T-helper 17 cell (primary cell): ENCODE measurements around the gene HTR1D. TPM values are rescaled to one million over a fixed set of nuclear protein-coding genes. Genes with fewer than 3 reads are reported as not detected.

Experiments used
- ATAC-seq: fragments of 150-1000 bp; cut with Tn5 transposase; 2 replicates; pipeline ENCODE4 v1.10.0; 2021; ENCODE audit warnings: mild to moderate bottlenecking, moderate library complexity
- DNase-seq, 3 donors: peaks; one replicate each; pipeline versions ENCODE4 v3.0.0 to v3.0.0-alpha.2; 2020 to 2021
- H3K9me3 ChIP-seq: one replicate; pipeline ENCODE4 v1.7.0; 2013; ENCODE audit warnings: low read length, mild to moderate bottlenecking; ENCODE audit not compliant: control insufficient read depth, poor library complexity, severe bottlenecking
- H3K27ac Mint-ChIP-seq: one replicate; pipeline ENCODE4 v1.8.0; 2022; ENCODE audit warnings: mild to moderate bottlenecking, moderate library complexity, mixed read lengths
- H3K27me3 Mint-ChIP-seq: one replicate; pipeline ENCODE4 v1.8.0; 2022; ENCODE audit warnings: mixed read lengths
- H3K36me3 Mint-ChIP-seq: one replicate; pipeline ENCODE4 v1.8.0; 2022; ENCODE audit warnings: low read depth, mixed read lengths
- H3K4me1 Mint-ChIP-seq: one replicate; pipeline ENCODE4 v1.8.0; 2022; ENCODE audit warnings: mild to moderate bottlenecking, mixed read lengths
- H3K4me3 Mint-ChIP-seq: one replicate; pipeline ENCODE4 v1.8.0; 2022; ENCODE audit warnings: mild to moderate bottlenecking, moderate library complexity, mixed read lengths
- total RNA-seq, 4 donors: library from RNA in 2 of 4; stranded (reverse) in 2 of 4; gene quantifications; one replicate each; pipeline ENCODE4 v1.2.3 and lab custom pipeline; 2022 to 2026

HTR1D gene
- total RNA-seq, 2 donors from 2014 or later = not detected

- Mint-ChIP-seq H3K4me3 (no peak overlapping the region), H3K36me3 (no peaks in the 10 kb centered on the region), H3K27me3 (peaks cover 30% of the 10 kb centered on the region), H3K4me1 (peaks cover 8% of the 10 kb centered on the region), H3K27ac (no peak overlapping the region)
- ATAC-seq (no peak), DNase-seq (no peak)
- H3K9me3 ChIP-seq = no peaks in the 10 kb centered on the region
These were observed 28.8 kb downstream of the HTR1D start for GRCh38 chr1:23188434-23188884.

GRCh38 chr1:23187637-23188036 is 29.7 kb downstream of the HTR1D start:
- Mint-ChIP-seq H3K4me3 (no peak overlapping the region), H3K27me3 (peaks cover 23% of the 10 kb centered on the region), H3K4me1 (peaks cover 8% of the 10 kb centered on the region), H3K36me3 (no peaks in the 10 kb centered on the region), H3K27ac (no peak overlapping the region)
- ATAC-seq = no peak
- H3K9me3 ChIP-seq = no peaks in the 10 kb centered on the region
- no peak for DNase-seq

- Mint-ChIP-seq H3K27ac (no peak overlapping the region), H3K4me3 (no peak overlapping the region), H3K36me3 (no peaks in the 10 kb centered on the region), H3K27me3 (peaks cover 10% of the 10 kb centered on the region), H3K4me1 (peaks cover 8% of the 10 kb centered on the region)
- ATAC-seq (no peak), DNase-seq (no peak)
- no peaks in the 10 kb centered on the region for H3K9me3 ChIP-seq
These were observed 31.9 kb downstream of the HTR1D start for GRCh38 chr1:23185381-23185780.

- no peaks in the 10 kb centered on the region for H3K36me3 Mint-ChIP-seq
- H3K4me3 Mint-ChIP-seq = peak overlapping the region; percentile 67
- H3K4me1 Mint-ChIP-seq = peaks cover 8% of the 10 kb centered on the region
- no peaks in the 10 kb centered on the region for H3K9me3 ChIP-seq
- H3K27ac Mint-ChIP-seq = no peak overlapping the region
- peak; percentile 61 for ATAC-seq
- DNase-seq = peak; percentile 12 to 23 (median 19)
- H3K27me3 Mint-ChIP-seq = peaks cover 3% of the 10 kb centered on the region
These were observed 32.9 kb downstream of the HTR1D start for GRCh38 chr1:23184212-23184934.

GRCh38 chr1:23179862-23180261 is 37.4 kb downstream of the HTR1D start:
- no peak for ATAC-seq
- Mint-ChIP-seq H3K27me3 (peaks cover 17% of the 10 kb centered on the region), H3K36me3 (no peaks in the 10 kb centered on the region), H3K27ac (no peak overlapping the region), H3K4me3 (no peak overlapping the region), H3K4me1 (peaks cover 13% of the 10 kb centered on the region)
- no peaks in the 10 kb centered on the region for H3K9me3 ChIP-seq
- DNase-seq = no peak

- no peak overlapping the region for H3K27ac Mint-ChIP-seq
- H3K4me1 Mint-ChIP-seq = peaks cover 10% of the 10 kb centered on the region
- H3K27me3 Mint-ChIP-seq = peaks cover 17% of the 10 kb centered on the region
- H3K9me3 ChIP-seq = no peaks in the 10 kb centered on the region
- no peak for ATAC-seq
- H3K4me3 Mint-ChIP-seq = peak overlapping the region; percentile 59
- no peak for DNase-seq
- no peaks in the 10 kb centered on the region for H3K36me3 Mint-ChIP-seq
These were observed 38.4 kb downstream of the HTR1D start for GRCh38 chr1:23178950-23179349.

- Mint-ChIP-seq H3K27ac (no peak overlapping the region), H3K4me3 (peak overlapping the region; percentile 79)
These were observed 38.9 kb downstream of the HTR1D start for GRCh38 chr1:23178414-23178813.

GRCh38 chr1:23177438-23178380 is 39.6 kb downstream of the HTR1D start:
- no peak overlapping the region for H3K27ac Mint-ChIP-seq
- ATAC-seq = peak; percentile 87
- no peaks in the 10 kb centered on the region for H3K9me3 ChIP-seq
- H3K36me3 Mint-ChIP-seq = no peaks in the 10 kb centered on the region
- peak; percentile 16 to 39 (median 25) for DNase-seq
- H3K4me1 Mint-ChIP-seq = peaks cover 8% of the 10 kb centered on the region
- peaks cover 17% of the 10 kb centered on the region for H3K27me3 Mint-ChIP-seq
- H3K4me3 Mint-ChIP-seq = peak overlapping the region; percentile 79

More at GRCh38 chr1:23178414-23178813, 38.9 kb downstream of the HTR1D start:
- no peaks in the 10 kb centered on the region for H3K9me3 ChIP-seq
- DNase-seq = no peak
- peaks cover 8% of the 10 kb centered on the region for H3K4me1 Mint-ChIP-seq
- no peak for ATAC-seq
- peaks cover 17% of the 10 kb centered on the region for H3K27me3 Mint-ChIP-seq
- no peaks in the 10 kb centered on the region for H3K36me3 Mint-ChIP-seq

- no peak for ATAC-seq
- H3K27me3 Mint-ChIP-seq = peaks cover 17% of the 10 kb centered on the region
These were observed 40.3 kb downstream of the HTR1D start for GRCh38 chr1:23177031-23177430.

GRCh38 chr1:23174426-23175110 is 42.7 kb downstream of the HTR1D start:
- no peaks in the 10 kb centered on the region for H3K9me3 ChIP-seq
- Mint-ChIP-seq H3K27me3 (peaks cover 16% of the 10 kb centered on the region), H3K27ac (no peak overlapping the region), H3K4me1 (peaks cover 8% of the 10 kb centered on the region), H3K4me3 (no peak overlapping the region), H3K36me3 (no peaks in the 10 kb centered on the region)
- DNase-seq = no peak
- ATAC-seq = no peak

More at GRCh38 chr1:23177031-23177430, 40.3 kb downstream of the HTR1D start:
- no peak for DNase-seq
- Mint-ChIP-seq H3K4me1 (peaks cover 8% of the 10 kb centered on the region), H3K27ac (no peak overlapping the region), H3K36me3 (no peaks in the 10 kb centered on the region), H3K4me3 (peak overlapping the region; percentile 79)
- H3K9me3 ChIP-seq = no peaks in the 10 kb centered on the region

GRCh38 chr1:23171181-23171755 is 46.0 kb downstream of the HTR1D start:
- no peak for DNase-seq
- peaks cover 4% of the 10 kb centered on the region for H3K36me3 Mint-ChIP-seq
- H3K27ac Mint-ChIP-seq = no peak overlapping the region
- H3K4me1 Mint-ChIP-seq = peaks cover 15% of the 10 kb centered on the region
- H3K4me3 Mint-ChIP-seq = no peak overlapping the region
- no peaks in the 10 kb centered on the region for H3K9me3 ChIP-seq
- peaks cover 4% of the 10 kb centered on the region for H3K27me3 Mint-ChIP-seq
- no peak for ATAC-seq

GRCh38 chr1:23169727-23170335 is 47.5 kb downstream of the HTR1D start:
- Mint-ChIP-seq H3K27me3 (no peaks in the 10 kb centered on the region), H3K36me3 (peaks cover 4% of the 10 kb centered on the region), H3K4me3 (peak overlapping the region; percentile 72), H3K4me1 (peaks cover 17% of the 10 kb centered on the region), H3K27ac (peak overlapping the region; percentile 86)
- DNase-seq (no peak), ATAC-seq (peak; percentile 15)
- no peaks in the 10 kb centered on the region for H3K9me3 ChIP-seq
